Mucosa of gallbladder (tissue), 1 donor: ENCODE data around the gene LCE3C. TPM values are rescaled to one million over a fixed set of nuclear protein-coding genes. Genes with fewer than 3 reads are reported as not detected.

ENCODE experiments used
- total RNA-seq: library from RNA; stranded (reverse); gene quantifications from one replicate; pipeline ENCODE4 v1.2.1, GENCODE V29; 2021
- donor health status: DM: no; HTN: no; CAD: no.

LCE3C gene
- total RNA-seq, 1 donor from 2014 or later = not detected

Other genes with a start within 250 kb of the LCE3C start
- not detected for gene FLG2, start 240.2 kb upstream of the LCE3C start, total RNA-seq
- not detected for gene CRNN, start 186.0 kb upstream of the LCE3C start, total RNA-seq
- not detected for gene LCE5A, start 89.4 kb upstream of the LCE3C start, total RNA-seq
- gene CRCT1, start 85.8 kb upstream of the LCE3C start, total RNA-seq = not detected
- not detected for gene LCE3E, start 33.5 kb upstream of the LCE3C start, total RNA-seq
- not detected for gene LCE3D, start 19.7 kb upstream of the LCE3C start, total RNA-seq
- not detected for gene LCE3B, start 13.6 kb downstream of the LCE3C start, total RNA-seq
- gene LCE3A, start 22.9 kb downstream of the LCE3C start, total RNA-seq = not detected
- gene LCE2D, start 63.1 kb downstream of the LCE3C start, total RNA-seq = not detected
- not detected for gene LCE2C, start 75.0 kb downstream of the LCE3C start, total RNA-seq
- not detected for gene LCE2B, start 85.9 kb downstream of the LCE3C start, total RNA-seq
- not detected for gene LCE2A, start 98.1 kb downstream of the LCE3C start, total RNA-seq
- gene LCE4A, start 107.9 kb downstream of the LCE3C start, total RNA-seq = not detected
- not detected for gene KPRP, start 157.8 kb downstream of the LCE3C start, total RNA-seq
- not detected for gene LCE1F, start 174.9 kb downstream of the LCE3C start, total RNA-seq
- not detected for gene LCE1E, start 186.0 kb downstream of the LCE3C start, total RNA-seq
- not detected for gene LCE1D, start 196.5 kb downstream of the LCE3C start, total RNA-seq
- gene LCE1C, start 206.4 kb downstream of the LCE3C start, total RNA-seq = not detected
- gene LCE1B, start 211.7 kb downstream of the LCE3C start, total RNA-seq = not detected
- gene LCE1A, start 227.2 kb downstream of the LCE3C start, total RNA-seq = not detected
- not detected for gene LCE6A, start 242.6 kb downstream of the LCE3C start, total RNA-seq